H9 (cell line): Measurements from ENCODE around the gene POU2F2. TPM values are rescaled to one million over a fixed set of nuclear protein-coding genes. Genes with fewer than 3 reads are reported as not detected.

ENCODE experiments used
- DNase-seq: peaks from one replicate; pipeline ENCODE4 v3.0.0-alpha.2; 2017
- H2AFZ ChIP-seq: one replicate; pipeline ENCODE4 v1.6.1; 2013; ENCODE audit warnings: mild to moderate bottlenecking, low read length, control low read depth, moderate library complexity
- H2AK5ac ChIP-seq: 2 replicates; pipeline ENCODE4 v1.6.1; 2013; ENCODE audit warnings: low read length, control low read depth, mixed read lengths; ENCODE audit not compliant: insufficient read length
- H2BK120ac ChIP-seq: one replicate; pipeline ENCODE4 v1.6.1; 2013; ENCODE audit warnings: low read depth, mild to moderate bottlenecking, low read length, control low read depth, inconsistent platforms; ENCODE audit not compliant: poor library complexity, severe bottlenecking
- H2BK12ac ChIP-seq: 2 replicates; pipeline ENCODE4 v1.6.1; 2013; ENCODE audit warnings: low read length, control low read depth, mixed read lengths, low read depth; ENCODE audit not compliant: insufficient read length
- H2BK15ac ChIP-seq: 2 replicates; pipeline ENCODE4 v1.6.1; 2013; ENCODE audit warnings: low read depth, low read length, control low read depth
- H2BK20ac ChIP-seq: one replicate; pipeline ENCODE4 v1.6.1; 2013; ENCODE audit warnings: low read depth, mild to moderate bottlenecking, low read length, control low read depth, inconsistent platforms; ENCODE audit not compliant: poor library complexity, severe bottlenecking
- H2BK5ac ChIP-seq: 2 replicates; pipeline ENCODE4 v1.6.1; 2013; ENCODE audit warnings: low read length, control low read depth, mixed read lengths; ENCODE audit not compliant: insufficient read length
- H3K14ac ChIP-seq: 2 replicates; pipeline ENCODE4 v1.6.1; 2013; ENCODE audit warnings: low read length, control low read depth; ENCODE audit not compliant: insufficient read depth
- H3K18ac ChIP-seq: 2 replicates; pipeline ENCODE4 v1.6.1; 2013; ENCODE audit warnings: low read depth, mild to moderate bottlenecking, mixed read lengths, low read length, control low read depth; ENCODE audit not compliant: insufficient read length
- H3K23ac ChIP-seq: 2 replicates; pipeline ENCODE4 v1.6.1; 2013; ENCODE audit warnings: low read length, control low read depth, mixed read lengths, low read depth; ENCODE audit not compliant: insufficient read length
- H3K23me2 ChIP-seq: 2 replicates; pipeline ENCODE4 v1.6.1; 2013; ENCODE audit warnings: low read depth, mild to moderate bottlenecking, mixed read lengths, low read length, control low read depth; ENCODE audit not compliant: insufficient read length, poor library complexity, severe bottlenecking
- H3K27ac ChIP-seq: 2 replicates; pipeline ENCODE4 v1.5.1; 2013; ENCODE audit warnings: low read length, control low read depth, mixed read lengths, low read depth; ENCODE audit not compliant: insufficient read length
- H3K27me3 ChIP-seq: 2 replicates; pipeline ENCODE4 v1.6.1; 2013; ENCODE audit warnings: low read length, control low read depth, inconsistent platforms; ENCODE audit not compliant: insufficient read depth
- H3K4ac ChIP-seq: 2 replicates; pipeline ENCODE4 v1.6.1; 2013; ENCODE audit warnings: low read depth, mild to moderate bottlenecking, control low read depth, inconsistent platforms, low read length, moderate library complexity
- H3K4me1 ChIP-seq: 2 replicates; pipeline ENCODE4 v1.6.1; 2013; ENCODE audit warnings: low read length, control low read depth, inconsistent platforms; ENCODE audit not compliant: insufficient read depth
- H3K4me2 ChIP-seq: 2 replicates; pipeline ENCODE4 v1.6.1; 2013; ENCODE audit warnings: low read length, control low read depth, mixed read lengths; ENCODE audit not compliant: insufficient read length, insufficient read depth
- H3K56ac ChIP-seq: 2 replicates; pipeline ENCODE4 v1.6.1; 2013; ENCODE audit warnings: low read depth, mild to moderate bottlenecking, mixed read lengths, low read length, control low read depth; ENCODE audit not compliant: insufficient read length
- H3K79me1 ChIP-seq: 2 replicates; pipeline ENCODE4 v1.6.1; 2013; ENCODE audit warnings: low read depth, mild to moderate bottlenecking, moderate library complexity, low read length, control low read depth, inconsistent platforms; ENCODE audit not compliant: insufficient read depth, poor library complexity, severe bottlenecking
- H3K79me2 ChIP-seq: 2 replicates; pipeline ENCODE4 v1.6.1; 2013; ENCODE audit warnings: low read length, control low read depth, inconsistent platforms; ENCODE audit not compliant: insufficient read depth
- H3K9ac ChIP-seq: 2 replicates; pipeline ENCODE4 v1.6.1; 2013; ENCODE audit warnings: low read length, control low read depth, mixed read lengths; ENCODE audit not compliant: insufficient read length; ENCODE audit errors: extremely low read depth
- H3K9me3 ChIP-seq: one replicate; pipeline ENCODE4 v1.6.1; 2013; ENCODE audit warnings: low read depth, low read length, inconsistent platforms; ENCODE audit not compliant: control insufficient read depth
- H3T11ph ChIP-seq: one replicate; pipeline ENCODE4 v1.6.1; 2013; ENCODE audit warnings: mild to moderate bottlenecking, low read length, control low read depth, inconsistent platforms
- H4K20me1 ChIP-seq: one replicate; pipeline ENCODE4 v1.6.1; 2013; ENCODE audit not compliant: control insufficient read depth, insufficient read length, insufficient read depth
- H4K5ac ChIP-seq: 2 replicates; pipeline ENCODE4 v1.6.1; 2013; ENCODE audit warnings: low read depth, mild to moderate bottlenecking, mixed read lengths, low read length, control low read depth; ENCODE audit not compliant: insufficient read length
- H4K8ac ChIP-seq: replicated peaks from 2 replicates; pipeline ENCODE4 v1.6.1; 2013; ENCODE audit warnings: low read length, control low read depth, mixed read lengths, low read depth; ENCODE audit not compliant: insufficient read length
- H4K91ac ChIP-seq: 2 replicates; pipeline ENCODE4 v1.6.1; 2013; ENCODE audit warnings: low read depth, mild to moderate bottlenecking, moderate library complexity, mixed read lengths, low read length, control low read depth; ENCODE audit not compliant: insufficient read length
- H3K27ac Mint-ChIP-seq, 3 experiments: 2 replicates in 2 of 3; 3 replicates in 1 of 3; pipeline ENCODE4 v1.8.0; 2020 to 2021; ENCODE audit warnings: mixed read lengths in 3 of 3, mild to moderate bottlenecking in 1 of 3, moderate library complexity in 1 of 3
- H3K27me3 Mint-ChIP-seq: 2 replicates; pipeline ENCODE4 v1.8.0; 2021; ENCODE audit warnings: low read depth, mild to moderate bottlenecking, moderate library complexity, mixed read lengths
- H3K36me3 Mint-ChIP-seq, 3 experiments: 2 replicates in 2 of 3; 3 replicates in 1 of 3; pipeline ENCODE4 v1.8.0; 2020 to 2021; ENCODE audit warnings: low read depth in 3 of 3, mixed read lengths in 3 of 3; ENCODE audit not compliant: insufficient read depth in 1 of 3
- H3K4me1 Mint-ChIP-seq, 2 experiments: 2 replicates each; pipeline ENCODE4 v1.8.0; 2020; ENCODE audit warnings: mixed read lengths in 2 of 2
- H3K4me3 Mint-ChIP-seq, 2 experiments: 2 replicates in 1 of 2; 3 replicates in 1 of 2; pipeline ENCODE4 v1.8.0; 2020 to 2021; ENCODE audit warnings: mild to moderate bottlenecking in 2 of 2, mixed read lengths in 2 of 2, moderate library complexity in 1 of 2
- H3K9me3 Mint-ChIP-seq, 2 experiments: 2 replicates in 1 of 2; 3 replicates in 1 of 2; pipeline ENCODE4 v1.8.0; 2020; ENCODE audit warnings: mild to moderate bottlenecking in 2 of 2, mixed read lengths in 2 of 2, moderate library complexity in 1 of 2
- WGBS: extraction: QIAGEN DNeasy Blood & Tissue Kit; methylation state at CpG from one replicate; pipeline ENCODE4 v1.1.7; 2013; ENCODE audit warnings: missing lambda C conversion rate, low lambda C conversion rate, mixed read lengths; ENCODE audit not compliant: insufficient read length; ENCODE audit errors: extremely low coverage; 5-methylcytosine and 5-hydroxymethylcytosine counted together
- total RNA-seq: library from RNA; stranded (reverse); gene quantifications from 2 replicates; pipeline ENCODE4 v1.2.1, GENCODE V29; 2021
- TF ChIP-seq, protein P1 (sequence below): fragments of 200-600 bp; sonication (generic); conservative IDR thresholded peaks from 3 replicates; pipeline ENCODE4 v1.8.0; 2021; ENCODE audit warnings: antibody characterized with exemption, mild to moderate bottlenecking

Gene POU2F2
- total RNA-seq, 1 experiment from 2014 or later, result 2.9 TPM

DNA sequence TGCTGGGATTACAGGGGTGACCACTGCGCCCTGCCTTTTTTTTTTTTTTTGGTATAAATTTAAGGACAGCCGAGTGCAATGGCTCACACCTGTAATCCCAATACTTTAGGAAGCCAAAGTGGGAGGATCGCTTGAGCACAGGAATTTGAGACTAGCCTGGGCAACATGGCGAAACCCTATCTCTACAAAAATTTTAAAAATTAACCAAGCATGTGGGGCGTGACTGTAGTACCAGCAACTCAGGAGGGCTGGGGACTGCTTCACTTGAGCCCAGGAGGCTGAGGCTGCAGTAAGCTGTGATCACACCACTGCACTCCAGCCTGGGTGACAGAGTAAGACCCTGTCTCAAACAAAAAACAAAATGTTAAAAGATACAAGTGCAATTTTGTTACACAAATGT is 34.8 kb downstream of the POU2F2 start:
- Histone ChIP-seq H3K27me3 (no peaks in the 10 kb centered on the region), H4K91ac (no peak overlapping the region), H3K56ac (no peak overlapping the region), H2BK15ac (no peak overlapping the region), H3K79me1 (no peaks in the 10 kb centered on the region), H2BK5ac (no peak overlapping the region), H3K79me2 (no peaks in the 10 kb centered on the region), H2BK12ac (no peak overlapping the region), H3K4me2 (no peak overlapping the region), H2AFZ (no peak overlapping the region), H2BK120ac (no peak overlapping the region), H3K4ac (no peak overlapping the region), H3K9ac (no peak overlapping the region), H4K8ac (no peak overlapping the region), H3K23me2 (no peaks in the 10 kb centered on the region), H3K9me3 (no peaks in the 10 kb centered on the region), H3T11ph (no peak overlapping the region), H4K20me1 (no peaks in the 10 kb centered on the region), H3K4me1 (no peaks in the 10 kb centered on the region; the same call in 1 of the 2 replicates), H2AK5ac (no peak overlapping the region), H3K14ac (no peak overlapping the region), H3K18ac (no peak overlapping the region), H2BK20ac (no peak overlapping the region), H3K27ac (no peak overlapping the region), H4K5ac (no peak overlapping the region), H3K23ac (no peak overlapping the region)
- H3K27ac Mint-ChIP-seq, result no peak overlapping the region; a peak in 1 of 7 replicates
- H3K4me3 Mint-ChIP-seq, result no peak overlapping the region
- no peak for DNase-seq
- no peaks in the 10 kb centered on the region for H3K36me3 Mint-ChIP-seq
- no peaks in the 10 kb centered on the region for H3K9me3 Mint-ChIP-seq
- TF ChIP-seq, protein P1, sequence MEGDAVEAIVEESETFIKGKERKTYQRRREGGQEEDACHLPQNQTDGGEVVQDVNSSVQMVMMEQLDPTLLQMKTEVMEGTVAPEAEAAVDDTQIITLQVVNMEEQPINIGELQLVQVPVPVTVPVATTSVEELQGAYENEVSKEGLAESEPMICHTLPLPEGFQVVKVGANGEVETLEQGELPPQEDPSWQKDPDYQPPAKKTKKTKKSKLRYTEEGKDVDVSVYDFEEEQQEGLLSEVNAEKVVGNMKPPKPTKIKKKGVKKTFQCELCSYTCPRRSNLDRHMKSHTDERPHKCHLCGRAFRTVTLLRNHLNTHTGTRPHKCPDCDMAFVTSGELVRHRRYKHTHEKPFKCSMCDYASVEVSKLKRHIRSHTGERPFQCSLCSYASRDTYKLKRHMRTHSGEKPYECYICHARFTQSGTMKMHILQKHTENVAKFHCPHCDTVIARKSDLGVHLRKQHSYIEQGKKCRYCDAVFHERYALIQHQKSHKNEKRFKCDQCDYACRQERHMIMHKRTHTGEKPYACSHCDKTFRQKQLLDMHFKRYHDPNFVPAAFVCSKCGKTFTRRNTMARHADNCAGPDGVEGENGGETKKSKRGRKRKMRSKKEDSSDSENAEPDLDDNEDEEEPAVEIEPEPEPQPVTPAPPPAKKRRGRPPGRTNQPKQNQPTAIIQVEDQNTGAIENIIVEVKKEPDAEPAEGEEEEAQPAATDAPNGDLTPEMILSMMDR, result no peak
- H3K4me1 Mint-ChIP-seq, result peaks cover 7 to 25% of the 10 kb centered on the region in 2 experiments
- peaks cover 16% of the 10 kb centered on the region for H3K27me3 Mint-ChIP-seq
- no CpG with 5 or more reads among the region's 5 CpGs for WGBS
